Neural cell (in vitro differentiated cells): ENCODE data around the gene DPF1. TPM values are rescaled to one million over a fixed set of nuclear protein-coding genes. Genes with fewer than 3 reads are reported as not detected.

Experiments used
- H2AFZ ChIP-seq: fragments of 200-600, 300-800 bp; sonication (generic), shearing (Covaris generic); 2 replicates; pipeline ENCODE4 v1.6.0; 2014; ENCODE audit warnings: low read depth, mild to moderate bottlenecking, antibody characterized with exemption, low read length, moderate library complexity
- H3F3A ChIP-seq: fragments of 200-600 bp; shearing (Covaris generic); 2 replicates; pipeline ENCODE4 v1.6.1; 2016; ENCODE audit warnings: mild to moderate bottlenecking, moderate library complexity, mixed read lengths, antibody characterized with exemption, low read length; ENCODE audit not compliant: insufficient read depth, poor library complexity, severe bottlenecking
- H3K27ac ChIP-seq: fragments of 200-600, 300-800 bp; sonication (generic), shearing (Covaris generic); 2 replicates; pipeline ENCODE4 v1.5.1; 2014; ENCODE audit warnings: mild to moderate bottlenecking, low read length, moderate library complexity
- H3K27me3 ChIP-seq: fragments of 300-800, 200-600 bp; sonication (generic), shearing (Covaris generic); 2 replicates; pipeline ENCODE4 v1.6.0; 2014; ENCODE audit warnings: mild to moderate bottlenecking, low read depth, low read length, moderate library complexity; ENCODE audit not compliant: insufficient read depth
- H3K36me3 ChIP-seq: fragments of 300-800, 200-600 bp; sonication (generic), shearing (Covaris generic); 2 replicates; pipeline ENCODE4 v1.5.1; 2014; ENCODE audit warnings: mild to moderate bottlenecking, antibody characterized with exemption, low read length, moderate library complexity; ENCODE audit not compliant: insufficient read depth
- H3K4me2 ChIP-seq: fragments of 300-800, 200-600 bp; sonication (generic), shearing (Covaris generic); 2 replicates; pipeline ENCODE4 v1.6.0; 2014; ENCODE audit warnings: mild to moderate bottlenecking, low read length
- H3K4me3 ChIP-seq: fragments of 300-800, 200-600 bp; sonication (generic), shearing (Covaris generic); 2 replicates; pipeline ENCODE4 v1.5.1; 2014; ENCODE audit warnings: mild to moderate bottlenecking, low read length, moderate library complexity
- H3K79me2 ChIP-seq: fragments of 200-600 bp; shearing (Covaris generic); replicated peaks from 2 replicates; pipeline ENCODE4 v1.6.0; 2014; ENCODE audit warnings: mild to moderate bottlenecking, low read length, moderate library complexity; ENCODE audit not compliant: insufficient read depth
- H3K9ac ChIP-seq: fragments of 300-800, 200-600 bp; sonication (generic), shearing (Covaris generic); 2 replicates; pipeline ENCODE4 v1.6.1; 2016; ENCODE audit warnings: mild to moderate bottlenecking, low read length, mixed read lengths
- H3K9me2 ChIP-seq: fragments of 200-600 bp; shearing (Covaris generic); 2 replicates; pipeline ENCODE4 v1.6.1; 2016; ENCODE audit warnings: mild to moderate bottlenecking, low read length, mixed read lengths; ENCODE audit not compliant: insufficient read depth
- H3K9me3 ChIP-seq: fragments of 200-600, 300-800 bp; sonication (generic), shearing (Covaris generic); 2 replicates; pipeline ENCODE4 v1.6.1; 2016; ENCODE audit warnings: mild to moderate bottlenecking, mixed run types, low read length, moderate library complexity, mixed read lengths
- H4K20me1 ChIP-seq: fragments of 200-600 bp; shearing (Covaris generic); 2 replicates; pipeline ENCODE4 v1.6.1; 2016; ENCODE audit warnings: mild to moderate bottlenecking, mixed run types; ENCODE audit not compliant: insufficient read depth
- EP300 ChIP-seq: fragments of 450-650 bp; conservative IDR thresholded peaks from 2 replicates; pipeline ENCODE4 v1.6.1; 2014; ENCODE audit warnings: antibody characterized with exemption, mild to moderate bottlenecking, moderate library complexity; ENCODE audit not compliant: poor library complexity, severe bottlenecking
- EZH2 ChIP-seq: fragments of 200-600, 300-800 bp; shearing (Covaris generic), sonication (generic); IDR thresholded peaks from 2 replicates; pipeline ENCODE4 v1.6.1; 2014; ENCODE audit warnings: antibody characterized with exemption, low read length, borderline replicate concordance, mild to moderate bottlenecking; ENCODE audit not compliant: insufficient read depth, poor library complexity, severe bottlenecking
- MXI1 ChIP-seq: fragments of 450-650 bp; conservative IDR thresholded peaks from 2 replicates; pipeline ENCODE4 v1.6.1; 2014; ENCODE audit warnings: antibody characterized with exemption, mild to moderate bottlenecking; ENCODE audit not compliant: poor library complexity, severe bottlenecking
- POLR2AphosphoS5 ChIP-seq: IDR thresholded peaks from 2 replicates; pipeline ENCODE4 v1.6.1; 2012
- RAD21 ChIP-seq: fragments of 450-650 bp; conservative IDR thresholded peaks from 2 replicates; pipeline ENCODE4 v1.6.1; 2014; ENCODE audit warnings: antibody characterized with exemption, mild to moderate bottlenecking, moderate library complexity
- SMC3 ChIP-seq: fragments of 450-650 bp; conservative IDR thresholded peaks from 2 replicates; pipeline ENCODE4 v1.6.1; 2014; ENCODE audit warnings: antibody characterized with exemption, mild to moderate bottlenecking, moderate library complexity; ENCODE audit not compliant: poor library complexity
- TAF1 ChIP-seq: IDR thresholded peaks from 2 replicates; pipeline ENCODE4 v1.6.1; 2012; ENCODE audit warnings: low read depth
- polyA plus RNA-seq: library from polyadenylated mRNA; depleted of rRNA; stranded (reverse); fragments of >200 nt; gene quantifications from 2 replicates; pipeline ENCODE4 v1.2.3, GENCODE V29; 2014
- TF ChIP-seq, protein P1 (sequence below): fragments of 450-650 bp; IDR thresholded peaks from 2 replicates; pipeline ENCODE4 v1.5.1; 2014; ENCODE audit warnings: antibody characterized with exemption, mild to moderate bottlenecking, moderate library complexity; ENCODE audit not compliant: poor library complexity, severe bottlenecking
- TF ChIP-seq, protein P2 (sequence below): IDR thresholded peaks from 2 replicates; pipeline ENCODE4 v1.6.1; 2012; ENCODE audit warnings: borderline replicate concordance

The DPF1 gene
- polyA plus RNA-seq, 1 donor from 2014 or later = 118 TPM

DNA sequence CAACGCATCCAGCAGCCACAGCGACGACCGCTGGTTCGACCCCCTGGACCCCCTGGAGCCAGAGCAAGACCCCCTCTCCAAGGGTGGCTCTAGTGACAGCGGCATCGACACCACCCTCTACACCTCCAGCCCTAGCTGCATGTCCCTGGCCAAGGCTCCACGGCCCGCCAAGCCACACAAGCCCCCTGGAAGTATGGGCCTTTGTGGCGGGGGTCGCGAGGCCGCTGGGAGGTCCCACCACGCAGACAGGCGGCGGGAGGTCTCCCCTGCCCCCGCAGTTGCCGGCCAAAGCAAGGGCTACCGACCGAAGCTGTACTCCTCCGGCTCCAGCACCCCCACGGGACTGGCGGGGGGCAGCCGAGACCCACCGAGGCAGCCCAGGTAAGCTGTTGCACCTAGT, 59.5 kb downstream of the DPF1 start:
- no peaks in the 10 kb centered on the region for H3F3A ChIP-seq
- H3K36me3 ChIP-seq = no peaks in the 10 kb centered on the region
- no peak overlapping the region for H3K4me3 ChIP-seq
- H3K79me2 ChIP-seq = no peaks in the 10 kb centered on the region
- H3K27ac ChIP-seq = no peak overlapping the region
- H3K9me2 ChIP-seq = no peaks in the 10 kb centered on the region
- peaks cover 4% of the 10 kb centered on the region for H3K9me3 ChIP-seq
- H2AFZ ChIP-seq = no peak overlapping the region
- no peaks in the 10 kb centered on the region for H3K27me3 ChIP-seq
- no peak overlapping the region for H3K9ac ChIP-seq
- H3K4me2 ChIP-seq = no peak overlapping the region
- no peaks in the 10 kb centered on the region for H4K20me1 ChIP-seq
- TF ChIP-seq, protein P1, sequence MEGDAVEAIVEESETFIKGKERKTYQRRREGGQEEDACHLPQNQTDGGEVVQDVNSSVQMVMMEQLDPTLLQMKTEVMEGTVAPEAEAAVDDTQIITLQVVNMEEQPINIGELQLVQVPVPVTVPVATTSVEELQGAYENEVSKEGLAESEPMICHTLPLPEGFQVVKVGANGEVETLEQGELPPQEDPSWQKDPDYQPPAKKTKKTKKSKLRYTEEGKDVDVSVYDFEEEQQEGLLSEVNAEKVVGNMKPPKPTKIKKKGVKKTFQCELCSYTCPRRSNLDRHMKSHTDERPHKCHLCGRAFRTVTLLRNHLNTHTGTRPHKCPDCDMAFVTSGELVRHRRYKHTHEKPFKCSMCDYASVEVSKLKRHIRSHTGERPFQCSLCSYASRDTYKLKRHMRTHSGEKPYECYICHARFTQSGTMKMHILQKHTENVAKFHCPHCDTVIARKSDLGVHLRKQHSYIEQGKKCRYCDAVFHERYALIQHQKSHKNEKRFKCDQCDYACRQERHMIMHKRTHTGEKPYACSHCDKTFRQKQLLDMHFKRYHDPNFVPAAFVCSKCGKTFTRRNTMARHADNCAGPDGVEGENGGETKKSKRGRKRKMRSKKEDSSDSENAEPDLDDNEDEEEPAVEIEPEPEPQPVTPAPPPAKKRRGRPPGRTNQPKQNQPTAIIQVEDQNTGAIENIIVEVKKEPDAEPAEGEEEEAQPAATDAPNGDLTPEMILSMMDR = no peak
- TF ChIP-seq, protein P2, sequence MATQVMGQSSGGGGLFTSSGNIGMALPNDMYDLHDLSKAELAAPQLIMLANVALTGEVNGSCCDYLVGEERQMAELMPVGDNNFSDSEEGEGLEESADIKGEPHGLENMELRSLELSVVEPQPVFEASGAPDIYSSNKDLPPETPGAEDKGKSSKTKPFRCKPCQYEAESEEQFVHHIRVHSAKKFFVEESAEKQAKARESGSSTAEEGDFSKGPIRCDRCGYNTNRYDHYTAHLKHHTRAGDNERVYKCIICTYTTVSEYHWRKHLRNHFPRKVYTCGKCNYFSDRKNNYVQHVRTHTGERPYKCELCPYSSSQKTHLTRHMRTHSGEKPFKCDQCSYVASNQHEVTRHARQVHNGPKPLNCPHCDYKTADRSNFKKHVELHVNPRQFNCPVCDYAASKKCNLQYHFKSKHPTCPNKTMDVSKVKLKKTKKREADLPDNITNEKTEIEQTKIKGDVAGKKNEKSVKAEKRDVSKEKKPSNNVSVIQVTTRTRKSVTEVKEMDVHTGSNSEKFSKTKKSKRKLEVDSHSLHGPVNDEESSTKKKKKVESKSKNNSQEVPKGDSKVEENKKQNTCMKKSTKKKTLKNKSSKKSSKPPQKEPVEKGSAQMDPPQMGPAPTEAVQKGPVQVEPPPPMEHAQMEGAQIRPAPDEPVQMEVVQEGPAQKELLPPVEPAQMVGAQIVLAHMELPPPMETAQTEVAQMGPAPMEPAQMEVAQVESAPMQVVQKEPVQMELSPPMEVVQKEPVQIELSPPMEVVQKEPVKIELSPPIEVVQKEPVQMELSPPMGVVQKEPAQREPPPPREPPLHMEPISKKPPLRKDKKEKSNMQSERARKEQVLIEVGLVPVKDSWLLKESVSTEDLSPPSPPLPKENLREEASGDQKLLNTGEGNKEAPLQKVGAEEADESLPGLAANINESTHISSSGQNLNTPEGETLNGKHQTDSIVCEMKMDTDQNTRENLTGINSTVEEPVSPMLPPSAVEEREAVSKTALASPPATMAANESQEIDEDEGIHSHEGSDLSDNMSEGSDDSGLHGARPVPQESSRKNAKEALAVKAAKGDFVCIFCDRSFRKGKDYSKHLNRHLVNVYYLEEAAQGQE = no peak
- TF ChIP-seq EZH2 = no peak
- no peak for TF ChIP-seq SMC3
- no peak for TF ChIP-seq MXI1
- TF ChIP-seq POLR2AphosphoS5 = no peak
- TF ChIP-seq TAF1 = no peak
- TF ChIP-seq EP300 = no peak
- TF ChIP-seq RAD21 = no peak

DNA sequence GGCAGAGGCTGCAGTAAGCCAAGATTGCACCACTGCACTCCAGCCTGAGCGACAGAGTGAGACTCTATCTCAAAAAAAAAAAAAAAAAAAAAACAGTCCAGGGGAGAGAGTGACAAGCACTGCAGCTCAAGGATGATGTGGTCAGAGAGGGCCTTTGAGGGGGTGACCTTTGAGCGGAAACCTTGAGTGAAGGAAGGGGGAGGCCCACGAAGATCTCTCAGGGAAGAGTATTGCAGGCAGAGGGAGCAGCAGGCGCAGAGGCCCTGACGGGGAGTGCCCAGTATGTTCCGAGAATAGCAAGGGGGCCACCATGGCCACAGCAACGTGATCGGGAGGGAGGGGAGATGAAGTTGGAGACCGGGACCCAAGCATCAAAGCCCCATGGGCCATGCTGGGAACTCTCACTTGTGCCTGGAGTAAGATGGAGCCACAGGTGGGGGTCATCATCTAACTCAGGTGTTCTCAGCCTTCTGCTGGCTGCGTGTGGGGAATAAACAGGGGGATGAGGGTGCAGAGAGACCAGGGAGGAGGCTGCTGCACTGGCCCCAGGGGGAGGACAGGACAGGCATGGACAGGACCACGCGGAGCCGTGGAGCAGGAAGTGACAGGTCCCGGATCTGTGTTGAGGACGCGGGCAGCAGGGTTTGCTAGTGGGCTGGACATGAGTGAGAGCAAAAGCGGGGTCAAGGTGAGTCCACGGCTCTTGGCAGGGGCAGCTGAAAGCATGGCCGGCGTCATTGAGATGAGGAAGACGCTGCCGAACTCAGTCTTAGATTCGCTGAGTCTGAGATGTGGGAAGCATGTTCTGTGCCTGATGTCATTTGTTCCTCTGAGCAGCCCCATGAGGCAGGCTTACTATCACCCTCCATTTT, 60.4 kb downstream of the DPF1 start:
- H3K4me3 ChIP-seq = no peak overlapping the region
- H2AFZ ChIP-seq = no peak overlapping the region
- no peaks in the 10 kb centered on the region for H3K36me3 ChIP-seq
- peaks cover 4% of the 10 kb centered on the region for H3K9me3 ChIP-seq
- no peak overlapping the region for H3K27ac ChIP-seq
- no peaks in the 10 kb centered on the region for H3F3A ChIP-seq
- H3K9ac ChIP-seq = no peak overlapping the region
- no peak overlapping the region for H3K4me2 ChIP-seq
- no peaks in the 10 kb centered on the region for H3K79me2 ChIP-seq
- no peaks in the 10 kb centered on the region for H4K20me1 ChIP-seq
- no peaks in the 10 kb centered on the region for H3K27me3 ChIP-seq
- no peak for TF ChIP-seq MXI1
- H3K9me2 ChIP-seq = no peaks in the 10 kb centered on the region
